Fibroblast of lung (primary cell): Measurements from ENCODE around the gene KIF18A. TPM values are rescaled to one million over a fixed set of nuclear protein-coding genes. Genes with fewer than 3 reads are reported as not detected.

Experiments
- DNase-seq, 2 donors: peaks; one replicate each; pipeline versions ENCODE4 v3.0.0 to v3.0.0-alpha.2; 2010; ENCODE audit warnings: low read depth in 2 of 2
- H2AFZ ChIP-seq: 2 replicates; pipeline ENCODE4 v1.5.1; 2012; ENCODE audit warnings: low read length, control low read depth, inconsistent platforms
- H3K27ac ChIP-seq: 2 replicates; pipeline ENCODE4 v1.5.1; 2011; ENCODE audit warnings: low read length, control low read depth; ENCODE audit not compliant: insufficient read depth
- H3K27me3 ChIP-seq: 2 replicates; pipeline ENCODE4 v1.5.1; 2011; ENCODE audit warnings: mild to moderate bottlenecking, low read length; ENCODE audit not compliant: control insufficient read depth, insufficient read depth
- H3K36me3 ChIP-seq: 2 replicates; pipeline ENCODE4 v1.5.1; 2011; ENCODE audit warnings: low read length; ENCODE audit not compliant: control insufficient read depth, insufficient read depth
- H3K4me1 ChIP-seq: 2 replicates; pipeline ENCODE4 v1.5.1; 2011; ENCODE audit warnings: low read length; ENCODE audit not compliant: control insufficient read depth, insufficient read depth; ENCODE audit errors: extremely low read depth
- H3K4me2 ChIP-seq: 2 replicates; pipeline ENCODE4 v1.5.1; 2011; ENCODE audit warnings: low read length, control low read depth; ENCODE audit not compliant: insufficient read depth; ENCODE audit errors: extremely low read depth
- H3K4me3 ChIP-seq, 4 experiments: fragments of 200-600 bp in 1 of 4; sonication (generic) in 1 of 4; replicated peaks in 1 of 4; 2 replicates each; pipeline ENCODE4 v1.5.1; 2011 to 2016; ENCODE audit warnings: low read length in 4 of 4, low read depth in 3 of 4, mild to moderate bottlenecking in 3 of 4, control low read depth in 2 of 4, inconsistent platforms in 1 of 4, mixed read lengths in 1 of 4; ENCODE audit not compliant: insufficient read depth in 1 of 4; ENCODE audit errors: control extremely low read depth in 1 of 4
- H3K79me2 ChIP-seq: 2 replicates; pipeline ENCODE4 v1.5.1; 2012; ENCODE audit warnings: mild to moderate bottlenecking, low read length, inconsistent platforms; ENCODE audit not compliant: control insufficient read depth, insufficient read depth
- H3K9ac ChIP-seq: 2 replicates; pipeline ENCODE4 v1.5.1; 2011; ENCODE audit warnings: mild to moderate bottlenecking, low read length, control low read depth; ENCODE audit not compliant: insufficient read depth
- H3K9me3 ChIP-seq: 2 replicates; pipeline ENCODE4 v1.5.1; 2012; ENCODE audit warnings: low read depth, low read length; ENCODE audit not compliant: control insufficient read depth, insufficient read depth
- H4K20me1 ChIP-seq: 2 replicates; pipeline ENCODE4 v1.5.1; 2011; ENCODE audit warnings: low read length; ENCODE audit not compliant: control insufficient read depth, insufficient read depth; ENCODE audit errors: extremely low read depth
- EZH2 ChIP-seq: IDR thresholded peaks from 2 replicates; pipeline ENCODE4 v1.5.1; 2012; ENCODE audit warnings: low read length, control low read depth, mild to moderate bottlenecking; ENCODE audit errors: missing control alignments
- polyA plus RNA-seq, 2 donors: library from polyadenylated mRNA; depleted of rRNA in 1 of 2; stranded (reverse) in 1 of 2; unstranded in 1 of 2; fragments of >200 nt; gene quantifications; 2 replicates each; pipeline ENCODE4 v1.2.1, GENCODE V29; 2011 to 2012; ENCODE audit warnings: missing spikeins in 1 of 2
- total RNA-seq: library from RNA; depleted of rRNA; stranded (reverse); fragments of >200 nt; gene quantifications from 2 replicates; pipeline ENCODE4 v1.2.1, GENCODE V29; 2014
- TF ChIP-seq, protein P1 (sequence below), 2 donors: IDR thresholded peaks in 1 of 2; conservative IDR thresholded peaks in 1 of 2; 1 replicate in 1 of 2; 2 replicates in 1 of 2; pipeline ENCODE4 v1.5.1; 2011 to 2012; ENCODE audit warnings: low read length in 2 of 2, control low read depth in 1 of 2, inconsistent platforms in 1 of 2, low read depth in 1 of 2, mild to moderate bottlenecking in 1 of 2

The KIF18A gene
- total and polyA plus RNA-seq, 2 donors (not counting 1 experiment from before 2014, with no cell fraction given) = 5.8 to 12.6 TPM

DNA sequence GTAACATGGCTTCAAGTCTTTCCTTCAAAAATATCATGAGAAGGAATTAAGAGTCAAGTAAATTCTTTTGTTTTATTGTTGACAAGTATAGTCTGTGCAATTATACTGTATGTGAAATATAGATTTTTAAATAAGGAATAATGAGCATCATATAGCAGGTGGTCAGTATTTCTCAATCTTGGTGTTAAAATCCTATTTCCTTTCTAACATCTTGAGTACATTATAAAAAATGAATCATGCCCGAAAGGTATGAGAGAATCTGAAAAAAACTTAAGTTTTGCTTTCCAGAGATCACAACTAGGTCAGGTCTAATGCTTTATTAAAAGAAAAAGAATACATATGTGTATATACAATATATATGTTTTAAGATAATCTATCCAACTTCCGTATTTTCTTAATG, 53.1 kb downstream of the KIF18A start:
- Histone ChIP-seq H3K27ac (no peak overlapping the region), H3K4me2 (no peak overlapping the region), H3K27me3 (no peaks in the 10 kb centered on the region), H3K9me3 (no peaks in the 10 kb centered on the region), H2AFZ (no peak overlapping the region), H3K9ac (no peak overlapping the region), H3K4me1 (no peaks in the 10 kb centered on the region), H3K4me3 (no peak overlapping the region), H4K20me1 (no peaks in the 10 kb centered on the region), H3K79me2 (no peaks in the 10 kb centered on the region), H3K36me3 (no peaks in the 10 kb centered on the region)
- no peak for DNase-seq
- TF ChIP-seq EZH2 = no peak
- TF ChIP-seq, protein P1, sequence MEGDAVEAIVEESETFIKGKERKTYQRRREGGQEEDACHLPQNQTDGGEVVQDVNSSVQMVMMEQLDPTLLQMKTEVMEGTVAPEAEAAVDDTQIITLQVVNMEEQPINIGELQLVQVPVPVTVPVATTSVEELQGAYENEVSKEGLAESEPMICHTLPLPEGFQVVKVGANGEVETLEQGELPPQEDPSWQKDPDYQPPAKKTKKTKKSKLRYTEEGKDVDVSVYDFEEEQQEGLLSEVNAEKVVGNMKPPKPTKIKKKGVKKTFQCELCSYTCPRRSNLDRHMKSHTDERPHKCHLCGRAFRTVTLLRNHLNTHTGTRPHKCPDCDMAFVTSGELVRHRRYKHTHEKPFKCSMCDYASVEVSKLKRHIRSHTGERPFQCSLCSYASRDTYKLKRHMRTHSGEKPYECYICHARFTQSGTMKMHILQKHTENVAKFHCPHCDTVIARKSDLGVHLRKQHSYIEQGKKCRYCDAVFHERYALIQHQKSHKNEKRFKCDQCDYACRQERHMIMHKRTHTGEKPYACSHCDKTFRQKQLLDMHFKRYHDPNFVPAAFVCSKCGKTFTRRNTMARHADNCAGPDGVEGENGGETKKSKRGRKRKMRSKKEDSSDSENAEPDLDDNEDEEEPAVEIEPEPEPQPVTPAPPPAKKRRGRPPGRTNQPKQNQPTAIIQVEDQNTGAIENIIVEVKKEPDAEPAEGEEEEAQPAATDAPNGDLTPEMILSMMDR (conservative IDR thresholded peaks at IDR 0.05 in 1 of 2, IDR thresholded peaks at IDR 0.05 in 1 of 2; ENCODE audit: low read depth in 1 of 2, low read length in 2 of 2) = no peak

DNA sequence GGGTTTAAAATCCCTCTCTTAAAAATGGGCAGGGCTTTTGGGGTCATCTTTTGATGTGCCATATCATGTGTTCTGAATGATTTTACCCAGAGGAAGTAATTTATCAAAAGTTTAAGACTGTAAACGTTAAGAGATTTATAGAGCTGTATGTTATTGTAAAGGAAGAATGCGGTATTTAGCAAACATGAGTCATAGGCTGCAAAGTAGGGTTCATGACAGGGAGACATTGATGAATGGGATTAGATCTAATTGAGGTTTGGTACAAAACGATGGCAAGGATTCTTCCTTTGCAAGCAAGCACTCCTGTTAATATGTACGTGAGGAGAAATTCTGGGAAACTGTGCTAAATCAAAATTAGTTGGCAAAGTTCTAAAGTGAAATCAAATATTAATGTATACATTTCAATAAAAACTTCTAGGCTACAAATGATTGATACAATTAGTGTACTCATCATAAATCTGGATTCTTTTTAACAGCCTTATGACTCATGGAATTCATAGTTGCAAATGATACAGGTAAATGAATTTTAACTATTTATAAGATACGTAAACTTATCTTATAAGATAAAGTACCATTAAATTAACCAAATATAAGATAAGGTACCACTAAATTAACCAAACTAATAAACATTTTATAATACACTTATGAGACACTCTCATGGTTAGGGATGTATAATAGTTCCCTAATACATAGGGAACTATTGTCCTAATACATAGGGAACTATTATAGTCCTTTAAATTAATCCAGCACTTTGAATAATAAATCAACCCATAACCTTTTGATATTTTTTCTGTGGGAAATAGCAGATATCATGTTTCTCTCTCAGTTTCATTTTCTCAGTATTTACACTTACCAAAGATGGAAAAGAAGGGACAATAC, 58.4 kb downstream of the KIF18A start:
- Histone ChIP-seq H3K36me3 (no peaks in the 10 kb centered on the region), H3K4me3 (peak overlapping the region in 1 of 4 experiments; percentile 30), H3K27me3 (no peaks in the 10 kb centered on the region), H3K4me2 (peak overlapping the region; percentile 61), H3K79me2 (no peaks in the 10 kb centered on the region), H3K9me3 (no peaks in the 10 kb centered on the region), H3K27ac (no peak overlapping the region), H2AFZ (no peak overlapping the region), H3K4me1 (peaks cover 3% of the 10 kb centered on the region), H4K20me1 (no peaks in the 10 kb centered on the region), H3K9ac (no peak overlapping the region)
- peak; percentile 55 to 71 for DNase-seq
- TF ChIP-seq, protein P1 (conservative IDR thresholded peaks at IDR 0.05 in 1 of 2, IDR thresholded peaks at IDR 0.05 in 1 of 2; ENCODE audit: low read depth in 1 of 2, low read length in 2 of 2) = no peak
- no peak for TF ChIP-seq EZH2

DNA sequence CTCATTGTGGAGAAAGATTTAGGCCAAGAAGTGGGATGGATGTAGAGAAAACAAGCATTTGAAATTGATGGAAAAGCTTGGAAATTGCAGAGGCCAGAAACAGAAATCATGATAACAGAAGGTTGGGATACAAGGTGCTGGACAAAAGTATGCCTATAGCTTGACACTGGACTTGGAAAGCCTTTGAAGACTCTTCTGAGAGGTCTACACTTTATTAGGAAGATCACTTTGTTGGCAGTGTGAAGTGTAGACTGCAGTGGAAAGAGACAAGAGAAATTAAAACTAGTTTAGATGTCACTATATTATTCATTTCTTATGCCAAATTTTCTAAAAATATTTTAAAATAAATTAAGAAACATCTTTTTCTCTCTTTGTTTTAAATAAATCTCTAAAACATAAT, 59.1 kb downstream of the KIF18A start:
- H3K36me3 ChIP-seq = no peaks in the 10 kb centered on the region
- H3K9me3 ChIP-seq = no peaks in the 10 kb centered on the region
- no peaks in the 10 kb centered on the region for H4K20me1 ChIP-seq
- H3K4me2 ChIP-seq = no peak overlapping the region
- H3K79me2 ChIP-seq = no peaks in the 10 kb centered on the region
- H3K4me1 ChIP-seq = peaks cover 3% of the 10 kb centered on the region
- H3K4me3 ChIP-seq = no peak overlapping the region
- no peaks in the 10 kb centered on the region for H3K27me3 ChIP-seq
- H3K27ac ChIP-seq = no peak overlapping the region
- H3K9ac ChIP-seq = no peak overlapping the region
- H2AFZ ChIP-seq = peak overlapping the region; percentile 34
- no peak for TF ChIP-seq EZH2
- TF ChIP-seq, protein P1 (conservative IDR thresholded peaks at IDR 0.05 in 1 of 2, IDR thresholded peaks at IDR 0.05 in 1 of 2; ENCODE audit: low read depth in 1 of 2, low read length in 2 of 2) = no peak
- no peak for DNase-seq
